Measurements from ENCODE around the gene CASQ2.

GRCh38 chr1:115781343-115781742 lies 12.8 kb upstream of the CASQ2 start:
- no peak for TF ChIP-seq CTCF (IDR thresholded peaks at IDR 0.05)
- TF ChIP-seq ZFX (IDR thresholded peaks at IDR 0.05; ENCODE audit: borderline replicate concordance): no peak
